Measurements from ENCODE around the gene RYR3.
"Not testable (repeated sequence)": the region's sequence is repeated elsewhere in the genome, so short reads cannot be mapped to it uniquely, and the experiment has no call there.

Gene RYR3

DNA sequence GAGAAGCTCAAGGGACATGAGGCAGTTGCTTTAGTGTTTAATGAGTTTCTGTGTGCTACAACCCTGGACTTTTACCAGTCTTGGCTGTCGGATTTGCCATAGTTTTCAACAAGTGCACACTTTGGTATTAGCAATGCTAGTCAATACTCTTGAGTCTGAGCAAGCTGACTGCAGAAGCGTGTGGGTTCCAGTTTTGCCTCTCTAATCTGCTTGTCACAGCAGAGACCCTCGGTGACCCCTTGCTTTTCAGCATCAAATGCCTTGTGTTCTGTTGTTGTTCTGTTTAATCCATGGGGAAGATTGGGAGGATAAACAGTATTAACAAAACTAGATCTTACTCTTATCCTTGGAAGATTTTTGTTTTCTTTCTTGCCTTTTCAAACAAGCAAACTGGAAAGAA lies 463.2 kb downstream of the RYR3 start:
- no peak for DNase-seq (ENCODE audit: low read depth)

DNA sequence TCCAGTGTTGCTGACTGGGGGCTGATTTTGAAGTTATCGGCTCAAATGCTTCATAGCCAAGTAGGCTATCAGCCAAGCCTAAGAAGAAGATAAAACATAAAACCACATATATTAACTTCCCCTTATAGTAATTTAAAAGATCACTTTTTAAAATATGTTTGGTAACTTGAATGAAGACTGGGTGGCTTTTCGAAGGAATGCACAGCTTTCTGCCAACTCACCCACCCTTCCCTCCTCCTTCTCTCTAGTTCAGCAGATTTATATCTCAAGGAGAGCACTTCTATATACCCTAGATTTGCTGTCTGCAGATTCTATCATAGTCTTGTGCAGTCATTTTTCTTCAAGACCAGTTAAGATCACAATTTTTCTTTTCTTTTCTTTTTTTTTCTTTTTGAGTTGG lies 468.1 kb downstream of the RYR3 start:
- DNase-seq (ENCODE audit: low read depth) = no peak

DNA sequence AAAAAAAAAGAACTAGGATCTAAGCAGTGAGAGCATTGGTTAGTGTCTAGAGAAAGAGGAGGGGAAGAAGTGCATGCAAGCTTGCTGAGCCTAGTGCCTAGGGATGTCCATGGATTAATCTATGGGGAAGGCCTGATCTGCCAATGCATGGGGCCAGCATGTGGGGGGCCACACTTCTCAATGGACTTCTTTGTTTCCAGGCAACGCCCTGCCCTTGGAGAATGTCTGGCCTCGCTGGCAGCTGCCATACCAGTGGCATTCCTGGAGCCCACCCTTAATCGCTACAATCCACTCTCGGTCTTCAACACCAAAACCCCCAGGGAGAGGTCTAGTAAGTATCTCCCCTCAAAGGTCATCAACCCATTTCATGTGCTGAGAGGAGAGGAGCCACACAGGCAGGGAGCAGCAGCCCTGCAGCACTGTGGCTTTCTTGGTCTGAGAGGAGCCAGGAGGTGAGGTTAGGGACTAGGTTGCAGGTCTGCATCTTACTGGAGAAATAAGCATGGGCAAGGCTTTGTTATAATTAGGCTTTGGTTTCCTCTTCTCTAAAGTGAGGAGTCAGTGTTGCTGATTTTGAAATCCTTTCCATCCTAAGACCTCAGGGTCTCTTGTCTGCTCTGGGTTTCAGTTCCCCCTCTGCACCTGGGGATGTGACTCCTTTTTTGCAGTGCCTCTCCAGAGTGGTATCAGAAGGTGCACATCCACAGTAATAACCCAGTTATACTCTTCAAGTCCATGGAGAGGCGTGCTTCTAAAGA lies 469.4 kb downstream of the RYR3 start:
- DNase-seq (ENCODE audit: low read depth) = no peak

DNA sequence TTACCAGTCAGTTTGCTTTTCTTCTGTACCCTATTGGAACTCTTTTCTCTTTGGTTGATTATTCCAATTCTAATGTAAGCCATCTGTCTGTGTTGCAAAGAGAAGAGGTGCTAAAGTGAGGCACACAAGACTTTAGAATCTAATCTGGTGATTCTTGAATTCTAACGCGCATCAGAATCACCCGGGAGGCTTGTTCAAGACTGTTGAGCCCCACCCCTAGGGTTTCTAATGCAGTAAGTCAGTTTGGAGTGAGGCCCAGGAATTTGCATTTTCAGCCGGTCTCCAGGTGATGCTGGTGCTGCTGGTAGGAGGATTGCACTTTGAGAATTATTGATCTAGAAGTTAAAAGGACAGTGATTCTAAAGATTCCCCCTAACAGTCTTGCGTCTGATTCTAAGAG lies 472.2 kb downstream of the RYR3 start:
- no peak for DNase-seq (ENCODE audit: low read depth)

DNA sequence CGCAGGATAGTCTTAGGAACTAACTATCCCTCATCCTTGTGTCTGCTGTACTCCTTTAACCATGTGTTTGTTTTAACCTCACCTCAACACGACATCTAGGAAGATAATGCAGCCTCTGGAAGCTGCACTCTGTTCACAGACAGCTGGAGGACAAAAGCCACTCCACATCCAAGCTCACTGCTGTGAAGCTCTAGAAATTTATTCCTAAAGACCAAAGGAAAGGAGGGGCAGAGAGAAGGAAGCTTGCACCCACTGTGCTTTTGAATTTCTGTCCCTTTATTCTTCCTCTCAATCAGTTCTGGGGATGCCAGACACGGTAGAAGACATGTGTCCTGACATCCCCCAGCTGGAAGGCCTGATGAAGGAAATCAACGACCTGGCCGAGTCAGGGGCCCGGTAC lies 474.6 kb downstream of the RYR3 start:
- no peak for DNase-seq (ENCODE audit: low read depth)

GRCh38 chr15:33788906-33789540 lies 478.3 kb downstream of the RYR3 start:
- no peak for DNase-seq (ENCODE audit: low read depth)

GRCh38 chr15:33794453-33794852 lies 483.7 kb downstream of the RYR3 start:
- no peak for DNase-seq (ENCODE audit: low read depth)

DNA sequence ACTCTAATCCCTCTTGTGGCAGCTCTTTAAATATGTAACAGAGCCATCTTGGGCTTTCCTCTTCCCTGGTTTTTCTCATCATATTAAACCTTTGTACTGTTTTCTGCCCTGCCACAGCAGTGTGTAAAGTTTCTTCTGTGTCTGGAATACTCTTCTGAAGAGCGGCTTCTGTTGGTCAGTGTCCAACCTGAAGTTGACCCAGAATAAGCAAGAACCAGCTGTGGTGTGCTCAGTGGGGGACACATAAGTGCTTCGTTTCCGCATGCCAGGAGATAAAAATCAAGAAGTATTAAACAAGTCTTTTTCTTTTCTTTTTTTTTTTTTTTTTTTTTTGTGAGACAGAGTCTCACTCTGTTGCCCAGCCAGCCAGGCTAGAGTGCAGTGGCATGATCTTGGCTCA lies 484.3 kb downstream of the RYR3 start:
- DNase-seq (ENCODE audit: low read depth) = no peak

GRCh38 chr15:33797651-33798050 lies 486.9 kb downstream of the RYR3 start:
- no peak for DNase-seq (ENCODE audit: low read depth)

DNA sequence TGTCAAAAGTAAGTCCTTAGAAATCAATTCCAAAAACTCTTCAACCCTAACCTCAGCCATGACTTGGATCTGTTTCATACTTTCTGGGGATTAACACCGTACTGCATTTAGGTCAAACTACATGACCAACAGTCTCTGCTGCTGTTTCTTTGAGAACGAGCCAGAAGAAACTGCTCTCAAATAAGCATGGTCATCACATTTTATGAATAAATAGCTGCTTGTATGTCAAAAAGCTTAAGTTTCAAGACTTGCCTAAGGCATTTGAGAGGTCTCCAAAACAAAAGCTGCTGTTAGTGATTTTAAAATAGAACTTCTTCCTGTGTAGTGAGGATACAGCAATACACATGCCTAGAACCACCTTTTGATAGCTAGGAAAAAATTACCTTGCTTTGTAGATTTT lies 491.2 kb downstream of the RYR3 start:
- no peak for DNase-seq (ENCODE audit: low read depth)

- DNase-seq (ENCODE audit: low read depth) = no peak
Measured at GRCh38 chr15:33807665-33808064, 496.9 kb downstream of the RYR3 start.

DNA sequence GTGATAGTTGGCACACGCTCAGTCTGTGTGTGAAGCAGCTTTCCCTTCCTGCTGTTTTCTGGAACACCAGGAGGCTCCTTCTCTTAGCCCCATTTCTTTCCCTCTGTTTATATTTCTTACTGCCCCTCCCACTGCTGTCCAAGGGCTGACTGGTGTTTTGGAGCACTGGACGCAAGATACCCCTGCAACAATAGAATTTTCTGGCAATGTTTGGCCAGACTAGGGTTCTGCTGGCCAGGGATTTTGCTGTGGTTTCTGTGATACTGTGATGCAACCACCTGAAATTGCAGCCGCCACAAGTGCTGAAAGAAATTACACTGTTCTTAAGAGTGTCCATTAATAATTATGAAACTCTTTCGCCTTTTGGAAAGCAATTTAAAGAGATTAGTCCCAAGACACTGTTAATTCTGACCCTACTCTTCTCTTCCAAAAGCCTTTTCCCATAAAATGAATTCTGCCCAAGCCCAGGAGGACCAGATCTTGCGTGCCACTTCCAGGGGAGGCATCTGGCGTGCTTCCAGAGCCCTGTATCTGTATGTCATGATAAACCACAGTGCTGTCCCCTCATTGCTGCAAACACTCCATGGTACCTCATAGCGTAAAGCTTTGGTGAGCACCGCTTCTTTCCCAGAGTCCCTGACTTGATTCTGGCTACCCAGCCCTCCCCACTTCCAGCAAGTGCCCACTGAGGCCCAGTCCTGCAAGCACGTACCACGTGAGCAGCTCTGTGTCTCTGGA lies 498.1 kb downstream of the RYR3 start:
- no peak for DNase-seq (ENCODE audit: low read depth)

- DNase-seq (ENCODE audit: low read depth) = no peak
Measured at GRCh38 chr15:33810073-33810595, 499.4 kb downstream of the RYR3 start.

- no peak for DNase-seq (ENCODE audit: low read depth)
Measured at GRCh38 chr15:33810806-33811205, 500.0 kb downstream of the RYR3 start.

DNA sequence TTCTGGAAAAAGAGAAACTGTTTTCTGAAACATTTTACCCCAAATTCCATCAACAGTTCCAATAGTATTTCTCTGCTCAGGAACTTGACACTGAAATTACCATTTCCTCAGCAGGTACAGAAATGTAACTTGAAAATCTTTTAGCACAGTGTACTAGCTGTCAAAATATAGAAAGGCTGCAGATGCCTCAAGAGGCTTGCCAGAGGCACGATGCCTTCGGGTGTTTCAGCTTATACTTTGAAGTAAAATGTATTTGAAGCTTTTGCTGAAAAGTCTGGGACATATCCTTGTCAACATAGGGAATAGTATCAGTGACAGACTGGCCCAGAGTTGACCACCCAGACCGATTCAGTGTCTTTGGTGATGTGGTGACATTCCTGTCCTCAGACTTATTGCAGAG lies 503.1 kb downstream of the RYR3 start:
- no peak for DNase-seq (ENCODE audit: low read depth)

- DNase-seq (ENCODE audit: low read depth) = not testable (repeated sequence)
Measured at GRCh38 chr15:33819499-33819898, 508.7 kb downstream of the RYR3 start.

GRCh38 chr15:33822479-33822878 lies 511.7 kb downstream of the RYR3 start:
- no peak for DNase-seq (ENCODE audit: low read depth)

GRCh38 chr15:33823119-33823518 lies 512.4 kb downstream of the RYR3 start:
- no peak for DNase-seq (ENCODE audit: low read depth)

DNA sequence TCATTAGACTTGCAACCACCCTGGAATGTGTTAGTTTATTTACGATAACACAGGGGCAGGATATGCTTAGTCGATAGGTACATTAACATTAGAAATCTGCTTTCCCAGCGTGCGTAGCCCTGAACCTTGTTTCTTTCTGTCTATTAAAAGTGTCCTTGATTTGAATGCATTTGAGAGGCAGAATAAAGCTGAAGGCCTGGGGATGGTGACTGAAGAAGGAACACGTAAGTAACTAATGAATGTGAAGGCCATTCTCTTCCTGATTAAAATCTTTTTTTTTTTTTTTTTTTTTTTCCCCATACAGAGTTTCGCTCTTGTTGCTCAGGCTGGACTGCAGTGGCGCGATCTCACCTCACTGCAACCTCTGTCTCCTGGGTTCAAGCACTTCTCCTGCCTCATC lies 514.7 kb downstream of the RYR3 start:
- DNase-seq (ENCODE audit: low read depth) = no peak

GRCh38 chr15:33826201-33826600 lies 515.4 kb downstream of the RYR3 start:
- no peak for DNase-seq (ENCODE audit: low read depth)

GRCh38 chr15:33830351-33830750 lies 519.6 kb downstream of the RYR3 start:
- DNase-seq (ENCODE audit: low read depth) = no peak

- no peak for DNase-seq (ENCODE audit: low read depth)
Measured at GRCh38 chr15:33831646-33832045, 520.9 kb downstream of the RYR3 start.

Data from stimulated activated CD8-positive, alpha-beta memory T cell treated with anti-CD3 and anti-CD28 coated beads, Interleukin-12 subunit alpha, Interleukin-12 subunit beta, amount 100 ng/mL, for 4 hours (primary cell).